ENCODE data around the gene ARHGAP15.

- TF ChIP-seq TEAD4 (IDR thresholded peaks at IDR 0.05) (no peak), FOXM1 (IDR thresholded peaks at IDR 0.05; ENCODE audit: borderline replicate concordance, low read depth) (no peak), EP300 (IDR thresholded peaks at IDR 0.05; ENCODE audit: borderline replicate concordance) (no peak), USF1 (IDR thresholded peaks at IDR 0.05) (no peak), YY1 (IDR thresholded peaks at IDR 0.05; ENCODE audit: low read depth) (no peak), TAF1 (IDR thresholded peaks at IDR 0.05; ENCODE audit: low read depth) (no peak), MAX (IDR thresholded peaks at IDR 0.05) (no peak), EGR1 (IDR thresholded peaks at IDR 0.05) (no peak)
Measured at GRCh38 chr2:143474586-143474985, 345.4 kb downstream of the ARHGAP15 start.

Measured in Ishikawa (cell line).